Ovary (tissue), 9 donors: ENCODE measurements around the gene TIMM22. TPM values are rescaled to one million over a fixed set of nuclear protein-coding genes. Genes with fewer than 3 reads are reported as not detected.
"Not testable (repeated sequence)": the region's sequence is repeated elsewhere in the genome, so short reads cannot be mapped to it uniquely, and the experiment has no call there.

Experiments used
- DNase-seq, 5 donors: peaks; one replicate each; pipeline ENCODE4 v3.0.0-alpha.2; 2019 to 2020
- H3K27ac ChIP-seq, 2 donors: fragments of 200-600 bp; one replicate each; pipeline versions ENCODE4 v1.5.1 to v1.8.0; 2019 to 2022
- H3K27me3 ChIP-seq: fragments of 200-600 bp; one replicate; pipeline ENCODE4 v1.8.0; 2022
- H3K36me3 ChIP-seq: fragments of 200-600 bp; sonication (generic); one replicate; pipeline ENCODE4 v1.5.1; 2019
- H3K4me1 ChIP-seq: one replicate; pipeline ENCODE4 v1.8.1; 2013; ENCODE audit warnings: mild to moderate bottlenecking, moderate library complexity; ENCODE audit not compliant: insufficient read depth
- H3K4me3 ChIP-seq: fragments of 200-600 bp; sonication (generic); one replicate; pipeline ENCODE4 v1.5.1; 2017
- H3K9me3 ChIP-seq, 2 donors: fragments of 200-600 bp in 1 of 2; sonication (generic) in 1 of 2; one replicate each; pipeline versions ENCODE4 v1.5.1 to v1.8.1; 2013 to 2019; ENCODE audit warnings: mild to moderate bottlenecking in 1 of 2, moderate library complexity in 1 of 2
- CTCF ChIP-seq, 3 donors: fragments of 450-650 bp in 2 of 3; fragments of 200-600 bp in 1 of 3; IDR thresholded peaks; one replicate each; pipeline versions ENCODE4 v1.5.1 to v1.8.0; 2016 to 2022; ENCODE audit warnings: antibody characterized with exemption in 3 of 3, mild to moderate bottlenecking in 1 of 3
- EP300 ChIP-seq: sonication (generic); formaldehyde crosslinking; IDR thresholded peaks from one replicate; pipeline ENCODE4 v1.6.1; 2017; ENCODE audit warnings: antibody characterized with exemption
- POLR2A ChIP-seq: fragments of 450-650 bp; IDR thresholded peaks from one replicate; pipeline ENCODE4 v1.6.1; 2017; ENCODE audit warnings: antibody characterized with exemption, mild to moderate bottlenecking, moderate library complexity
- WGBS, 3 donors: extraction: QIAGEN DNeasy Blood & Tissue Kit in 1 of 3; methylation state at CpG; one replicate each; pipeline versions ENCODE4 v1.1.5 to v1.1.7; 2013 to 2017; 5-methylcytosine and 5-hydroxymethylcytosine counted together
- intact Hi-C, 4 donors: fragments of 100-400 bp; cut with DNase I; formaldehyde crosslinking; loops; one replicate each; pipeline versions ENCODE4 v1.11.0 to v1.15.1; 2022 to 2023
- polyA plus RNA-seq, 2 donors: library from polyadenylated mRNA; stranded (reverse); fragments of 200-250 nt in 1 of 2; fragments of 350-450 nt in 1 of 2; fragmentation: Illumina TruSeq in 1 of 2; extraction: RNeasy Lipid Tissue Mini Kit (QIAGEN cat#74804) in 1 of 2; gene quantifications; one replicate each; pipeline ENCODE4 v1.2.3, GENCODE V29; 2013 to 2014
- total RNA-seq, 7 donors: library from RNA; depleted of rRNA in 2 of 7; stranded (reverse); fragments of >200 nt in 2 of 7; fragmentation: NEBNext Ultra II Directional in 3 of 7; extraction: Animal tissue kit (Norgen Biotek cat#: 25700) in 3 of 7; gene quantifications; one replicate each; pipeline versions ENCODE4 v1.1.0 to v1.2.4, GENCODE V29; 2016 to 2023
- donor health status: DM: no; HTN: no; CAD: no; lungs with moderate emphysema.
- donor health status: DM: no; HTN: no; CAD: no.
- donor health status: Bipolar disorder and iron deficiency.
- donor health status: DM: yes; HTN: yes; CAD: no.
- donor health status: DM: no; HTN: no; CAD: no.
- donor health status: DM: yes; HTN: yes; CAD: no.

The TIMM22 gene
- total and polyA plus RNA-seq, 9 donors = 7.9 to 15.1 (median 11.3) TPM

- H3K27me3 ChIP-seq = no peaks in the 10 kb centered on the region
- H3K27ac ChIP-seq = no peak overlapping the region
- 10 to 18% (median 17%) methylated on average over 3 of the region's 3 CpGs for WGBS, 3 donors
- intact Hi-C loops = loop anchor here in 3 of 4 donors (5.0 kb wide), 4 partner anchors 107 to 202 kb away; partner anchors contain the start of genes GLOD4 (in 1 of the 3) and MRM3 (in 1 of the 3)
- H3K9me3 ChIP-seq = no peaks in the 10 kb centered on the region
- TF ChIP-seq EP300 (no peak), CTCF (IDR thresholded peaks at IDR 0.05) (no peak), POLR2A (no peak)
- no peak for DNase-seq
- no peaks in the 10 kb centered on the region for H3K4me1 ChIP-seq
- H3K4me3 ChIP-seq = no peak overlapping the region
- no peaks in the 10 kb centered on the region for H3K36me3 ChIP-seq
Observed at GRCh38 chr17:983921-984320, 13.0 kb upstream of the TIMM22 start.

GRCh38 chr17:986322-986929 lies 10.5 kb upstream of the TIMM22 start:
- H3K36me3 ChIP-seq = no peaks in the 10 kb centered on the region
- 86 to 90% (median 87%) methylated on average over 6 of the region's 6 CpGs for WGBS, 3 donors
- intact Hi-C loops = no loop called here
- H3K4me3 ChIP-seq = no peak overlapping the region
- no peaks in the 10 kb centered on the region for H3K27me3 ChIP-seq
- no peaks in the 10 kb centered on the region for H3K9me3 ChIP-seq
- no peak overlapping the region for H3K27ac ChIP-seq
- DNase-seq = no peak
- TF ChIP-seq EP300 (no peak), POLR2A (no peak), CTCF (IDR thresholded peaks at IDR 0.05) (no peak)
- H3K4me1 ChIP-seq = no peaks in the 10 kb centered on the region

GRCh38 chr17:987931-988330 lies 9.0 kb upstream of the TIMM22 start:
- DNase-seq = no peak
- no peaks in the 10 kb centered on the region for H3K4me1 ChIP-seq
- TF ChIP-seq EP300 = no peak
- H3K9me3 ChIP-seq = no peaks in the 10 kb centered on the region
- no peak overlapping the region for H3K4me3 ChIP-seq
- H3K27me3 ChIP-seq = no peaks in the 10 kb centered on the region
- intact Hi-C loops = no loop called here
- H3K36me3 ChIP-seq = no peaks in the 10 kb centered on the region
- no peak overlapping the region for H3K27ac ChIP-seq
- WGBS, 3 donors = 84 to 94% (median 91%) methylated on average over 15 of the region's 15 CpGs

GRCh38 chr17:988561-988960 lies 8.4 kb upstream of the TIMM22 start:
- Histone ChIP-seq H3K27ac (no peak overlapping the region), H3K4me3 (no peak overlapping the region), H3K4me1 (no peaks in the 10 kb centered on the region), H3K9me3 (no peaks in the 10 kb centered on the region), H3K27me3 (no peaks in the 10 kb centered on the region), H3K36me3 (no peaks in the 10 kb centered on the region)
- DNase-seq = no peak
- TF ChIP-seq CTCF (IDR thresholded peaks at IDR 0.05) (no peak), POLR2A (no peak), EP300 (no peak)
- intact Hi-C loops = no loop called here
- WGBS, 3 donors = 85 to 91% (median 89%) methylated on average over 11 of the region's 11 CpGs

GRCh38 chr17:992933-993332 lies 4.0 kb upstream of the TIMM22 start:
- TF ChIP-seq CTCF (IDR thresholded peaks at IDR 0.05) (no peak), EP300 (no peak), POLR2A (no peak)
- no peaks in the 10 kb centered on the region for H3K27me3 ChIP-seq
- H3K4me3 ChIP-seq = no peak overlapping the region
- H3K27ac ChIP-seq = no peak overlapping the region
- peaks cover 6% of the 10 kb centered on the region for H3K4me1 ChIP-seq
- no peak for DNase-seq
- H3K36me3 ChIP-seq = no peaks in the 10 kb centered on the region
- WGBS, 3 donors = 47 to 60% (median 54%) methylated on average over 13 of the region's 13 CpGs
- intact Hi-C loops = no loop called here
- H3K9me3 ChIP-seq = no peaks in the 10 kb centered on the region

GRCh38 chr17:995324-995723 lies 1.6 kb upstream of the TIMM22 start:
- H3K9me3 ChIP-seq, H3K36me3 ChIP-seq, H3K27ac ChIP-seq, H3K27me3 ChIP-seq, H3K4me3 ChIP-seq: not testable (repeated sequence)
- DNase-seq = peak in 1 of 5 donors; percentile 22
- H3K4me1 ChIP-seq = peaks cover 10% of the 10 kb centered on the region
- intact Hi-C loops = loop anchor here in 2 of 4 donors (5.0 kb wide), 2 partner anchors 57 to 62 kb away; no protein-coding TSS in a partner anchor
- 83 to 92% (median 86%) methylated on average over 8 of the region's 8 CpGs for WGBS, 3 donors
